ENCODE measurements around the gene PLA2G1B. TPM values are rescaled to one million over a fixed set of nuclear protein-coding genes. Genes with fewer than 3 reads are reported as not detected.

The PLA2G1B gene
- not detected for polyA plus RNA-seq

GRCh38 chr12:120327593-120327992 lies at the start of gene PLA2G1B:
Gene PLA2G1B, minus strand, starts transcription at chr12:120327779. Its CDS starts 26 bp downstream, at chr12:120327753.
- Mint-ChIP-seq H3K27me3 (peaks cover 8% of the 10 kb centered on the region), H3K36me3 (no peaks in the 10 kb centered on the region), H3K4me1 (peaks cover 3 to 5% (median 4%) of the 10 kb centered on the region in 3 donors), H3K9me3 (no peaks in the 10 kb centered on the region), H3K27ac (no peak within 1 kb of the TSS), H3K4me3 (peak within 1 kb of the TSS in 1 of 4 donors; percentile 12)

GRCh38 chr12:120376934-120377572 lies 49.5 kb upstream of the PLA2G1B start:
- H3K27me3 Mint-ChIP-seq: peaks cover 41% of the 10 kb centered on the region
- H3K9me3 Mint-ChIP-seq: no peaks in the 10 kb centered on the region
- H3K27ac Mint-ChIP-seq: no peak overlapping the region
- no peaks in the 10 kb centered on the region for H3K36me3 Mint-ChIP-seq
- H3K4me1 Mint-ChIP-seq: peaks cover 0 to 3% (median 3%) of the 10 kb centered on the region in 3 donors
- no peak overlapping the region for H3K4me3 Mint-ChIP-seq

- Mint-ChIP-seq H3K27me3 (peaks cover 46% of the 10 kb centered on the region), H3K36me3 (no peaks in the 10 kb centered on the region), H3K4me3 (no peak overlapping the region)
These were observed 48.8 kb upstream of the PLA2G1B start for GRCh38 chr12:120376416-120376815.

GRCh38 chr12:120376009-120376408 lies 48.4 kb upstream of the PLA2G1B start:
- H3K4me3 Mint-ChIP-seq: no peak overlapping the region
- no peaks in the 10 kb centered on the region for H3K9me3 Mint-ChIP-seq
- peaks cover 46% of the 10 kb centered on the region for H3K27me3 Mint-ChIP-seq
- H3K36me3 Mint-ChIP-seq: no peaks in the 10 kb centered on the region
- H3K4me1 Mint-ChIP-seq: peaks cover 0 to 3% (median 3%) of the 10 kb centered on the region in 3 donors
- H3K27ac Mint-ChIP-seq: no peak overlapping the region

More at GRCh38 chr12:120376416-120376815, 48.8 kb upstream of the PLA2G1B start:
- Mint-ChIP-seq H3K4me1 (peaks cover 0 to 3% (median 3%) of the 10 kb centered on the region in 3 donors), H3K27ac (no peak overlapping the region), H3K9me3 (no peaks in the 10 kb centered on the region)

- Mint-ChIP-seq H3K36me3 (no peaks in the 10 kb centered on the region), H3K4me1 (peaks cover 3 to 9% (median 8%) of the 10 kb centered on the region in 3 donors), H3K27ac (no peak overlapping the region), H3K9me3 (no peaks in the 10 kb centered on the region), H3K4me3 (peak overlapping the region in 1 of 4 donors; percentile 2), H3K27me3 (peaks cover 59% of the 10 kb centered on the region)
These were observed 46.1 kb upstream of the PLA2G1B start for GRCh38 chr12:120373683-120374082.

- Mint-ChIP-seq H3K27me3 (peaks cover 64% of the 10 kb centered on the region), H3K27ac (no peak overlapping the region), H3K36me3 (peaks cover 1% of the 10 kb centered on the region), H3K4me3 (peak overlapping the region; percentile 68 to 86 (median 77)), H3K4me1 (peaks cover 1 to 9% (median 8%) of the 10 kb centered on the region in 3 donors), H3K9me3 (no peaks in the 10 kb centered on the region)
These were observed 43.0 kb upstream of the PLA2G1B start for GRCh38 chr12:120370343-120371243.

GRCh38 chr12:120369603-120370342 lies 42.2 kb upstream of the PLA2G1B start:
- Mint-ChIP-seq H3K36me3 (peaks cover 1% of the 10 kb centered on the region), H3K9me3 (no peaks in the 10 kb centered on the region), H3K27me3 (peaks cover 61% of the 10 kb centered on the region), H3K4me3 (peak overlapping the region; percentile 75 to 86 (median 78)), H3K4me1 (peaks cover 1 to 9% (median 8%) of the 10 kb centered on the region in 3 donors), H3K27ac (no peak overlapping the region)

- Mint-ChIP-seq H3K4me1 (peaks cover 1 to 9% (median 8%) of the 10 kb centered on the region in 3 donors), H3K27me3 (peaks cover 57% of the 10 kb centered on the region), H3K4me3 (peak within 1 kb of the TSS; percentile 75 to 86 (median 78)), H3K27ac (no peak within 1 kb of the TSS), H3K36me3 (peaks cover 1% of the 10 kb centered on the region), H3K9me3 (no peaks in the 10 kb centered on the region)
These were observed 41.4 kb upstream of the PLA2G1B start, which contains the start of gene MSI1 for GRCh38 chr12:120368789-120369602. Gene MSI1, minus strand, starts transcription at chr12:120369164. Its CDS starts 73 bp downstream, at chr12:120369091.

- H3K36me3 Mint-ChIP-seq: peaks cover 1% of the 10 kb centered on the region
- peaks cover 1 to 9% (median 8%) of the 10 kb centered on the region in 3 donors for H3K4me1 Mint-ChIP-seq
- peaks cover 50% of the 10 kb centered on the region for H3K27me3 Mint-ChIP-seq
- H3K9me3 Mint-ChIP-seq: no peaks in the 10 kb centered on the region
- H3K4me3 Mint-ChIP-seq: peak overlapping the region in 3 of 4 donors; percentile 17 to 63 (median 44)
- H3K27ac Mint-ChIP-seq: no peak overlapping the region
These were observed 40.6 kb upstream of the PLA2G1B start for GRCh38 chr12:120367924-120368788.

- H3K27ac Mint-ChIP-seq: peak overlapping the region in 1 of 3 donors; percentile 0
- H3K9me3 Mint-ChIP-seq: no peaks in the 10 kb centered on the region
These were observed 39.8 kb upstream of the PLA2G1B start for GRCh38 chr12:120367233-120367923.

GRCh38 chr12:120366845-120367232 lies 39.3 kb upstream of the PLA2G1B start:
- no peaks in the 10 kb centered on the region for H3K9me3 Mint-ChIP-seq
- peak overlapping the region; percentile 16 to 79 (median 72) for H3K4me3 Mint-ChIP-seq
- peaks cover 1% of the 10 kb centered on the region for H3K36me3 Mint-ChIP-seq
- peaks cover 1 to 13% (median 8%) of the 10 kb centered on the region in 3 donors for H3K4me1 Mint-ChIP-seq
- H3K27ac Mint-ChIP-seq: peak overlapping the region in 1 of 3 donors; percentile 0
- peaks cover 60% of the 10 kb centered on the region for H3K27me3 Mint-ChIP-seq

More at GRCh38 chr12:120367233-120367923, 39.8 kb upstream of the PLA2G1B start:
- Mint-ChIP-seq H3K4me3 (peak overlapping the region; percentile 20 to 71 (median 37)), H3K36me3 (peaks cover 1% of the 10 kb centered on the region), H3K4me1 (peaks cover 1 to 9% (median 8%) of the 10 kb centered on the region in 3 donors), H3K27me3 (peaks cover 58% of the 10 kb centered on the region)

GRCh38 chr12:120366341-120366705 lies 38.7 kb upstream of the PLA2G1B start:
- no peak overlapping the region for H3K4me3 Mint-ChIP-seq
- peaks cover 1% of the 10 kb centered on the region for H3K36me3 Mint-ChIP-seq
- no peak overlapping the region for H3K27ac Mint-ChIP-seq
- H3K9me3 Mint-ChIP-seq: no peaks in the 10 kb centered on the region
- peaks cover 57% of the 10 kb centered on the region for H3K27me3 Mint-ChIP-seq
- peaks cover 1 to 13% (median 8%) of the 10 kb centered on the region in 3 donors for H3K4me1 Mint-ChIP-seq

Measured in IgD-negative memory B cell (primary cell).